Choroid plexus epithelial cell (primary cell): ENCODE results near the gene CBY1.

Experiments
- DNase-seq: peaks from one replicate; pipeline ENCODE4 v3.0.0-alpha.2; 2010; ENCODE audit warnings: low read depth
- H3K4me3 ChIP-seq: 2 replicates; pipeline ENCODE4 v1.5.1; 2011; ENCODE audit warnings: low read depth, mild to moderate bottlenecking, control low read depth, low read length, moderate library complexity
- CTCF ChIP-seq: conservative IDR thresholded peaks from 2 replicates; pipeline ENCODE4 v1.5.1; 2011; ENCODE audit warnings: low read depth, mild to moderate bottlenecking, control low read depth, inconsistent platforms, low read length, moderate library complexity

CBY1 gene

GRCh38 chr22:38645430-38645829, 11.0 kb upstream of the CBY1 start:
- TF ChIP-seq CTCF = no peak
- no peak for DNase-seq
- no peak overlapping the region for H3K4me3 ChIP-seq

- TF ChIP-seq CTCF = no peak
- H3K4me3 ChIP-seq = no peak overlapping the region
- no peak for DNase-seq
Observed at GRCh38 chr22:38649841-38650522, 6.5 kb upstream of the CBY1 start.

GRCh38 chr22:38652859-38653258, 3.6 kb upstream of the CBY1 start:
- peak; percentile 1 for DNase-seq
- no peak for TF ChIP-seq CTCF
- no peak overlapping the region for H3K4me3 ChIP-seq

GRCh38 chr22:38653741-38654140, 2.7 kb upstream of the CBY1 start:
- no peak for DNase-seq
- no peak overlapping the region for H3K4me3 ChIP-seq
- TF ChIP-seq CTCF = no peak

GRCh38 chr22:38655519-38656255, 751 bp upstream of the CBY1 start:
- DNase-seq = peak; percentile 32
- peak overlapping the region; percentile 76 for H3K4me3 ChIP-seq
- TF ChIP-seq CTCF = no peak

GRCh38 chr22:38657045-38657909, 839 bp downstream of the CBY1 start:
- TF ChIP-seq CTCF = no peak
- peak; percentile 29 for DNase-seq
- peak overlapping the region; percentile 76 for H3K4me3 ChIP-seq
